Esophagus squamous epithelium (tissue), 5 donors: ENCODE results near the gene GLS2. TPM values are rescaled to one million over a fixed set of nuclear protein-coding genes. Genes with fewer than 3 reads are reported as not detected.

ENCODE experiments used
- DNase-seq: peaks from one replicate; lab custom pipeline; 2025; lab: John Stamatoyannopoulos, UW
- H3K27ac ChIP-seq, 4 donors: fragments of 200-600 bp; sonication (generic); one replicate each; pipeline ENCODE4 v1.5.1; 2016 to 2019; ENCODE audit warnings: mild to moderate bottlenecking in 1 of 4
- H3K27me3 ChIP-seq, 4 donors: fragments of 200-600 bp; sonication (generic); 1 replicate in 3 of 4; 2 replicates in 1 of 4; pipeline versions ENCODE4 v1.5.1 to v1.6.0; 2017 to 2021; ENCODE audit warnings: antibody characterized with exemption in 1 of 4
- H3K36me3 ChIP-seq, 3 donors: fragments of 200-600 bp; sonication (generic); one replicate each; pipeline ENCODE4 v1.5.1; 2016 to 2019
- H3K4me1 ChIP-seq, 3 donors: fragments of 200-600 bp; sonication (generic); one replicate each; pipeline ENCODE4 v1.5.1; 2017 to 2019
- H3K4me3 ChIP-seq, 4 donors: fragments of 200-600 bp; sonication (generic); 1 replicate in 3 of 4; 2 replicates in 1 of 4; pipeline ENCODE4 v1.5.1; 2016 to 2019; ENCODE audit warnings: mild to moderate bottlenecking in 2 of 4, moderate library complexity in 1 of 4
- H3K9me3 ChIP-seq, 3 donors: fragments of 200-600 bp; sonication (generic); one replicate each; pipeline ENCODE4 v1.5.1; 2016 to 2019
- POLR2A ChIP-seq, 4 donors: fragments of 450-650 bp; IDR thresholded peaks; one replicate each; pipeline ENCODE4 v1.6.1; 2017; ENCODE audit warnings: antibody characterized with exemption in 4 of 4, mild to moderate bottlenecking in 4 of 4, moderate library complexity in 3 of 4
- WGBS, 2 donors: methylation state at CpG; one replicate each; pipeline ENCODE4 v1.1.5; 2018; 5-methylcytosine and 5-hydroxymethylcytosine counted together
- intact Hi-C: fragments of 100-400 bp; cut with DNase I; formaldehyde crosslinking; loops from one replicate; pipeline ENCODE4 v1.15.0; 2022
- total RNA-seq, 4 donors: library from RNA; depleted of rRNA; stranded (reverse); fragments of >200 nt; gene quantifications; one replicate each; pipeline ENCODE4 v1.1.0, GENCODE V29; 2016
- TF ChIP-seq, protein P1 (sequence below), 6 experiments: fragments of 450-650 bp in 4 of 6; fragments of 200-600 bp in 2 of 6; sonication (generic) in 2 of 6; IDR thresholded peaks; one replicate each; pipeline ENCODE4 v1.5.1; 2016 to 2019; ENCODE audit warnings: antibody characterized with exemption in 6 of 6, mild to moderate bottlenecking in 4 of 6, moderate library complexity in 4 of 6
- donor health status: DM: yes; HTN: yes; CAD: no.

Gene GLS2
- total RNA-seq, 4 donors from 2014 or later = 4.9 to 10.5 (median 7.8) TPM

DNA sequence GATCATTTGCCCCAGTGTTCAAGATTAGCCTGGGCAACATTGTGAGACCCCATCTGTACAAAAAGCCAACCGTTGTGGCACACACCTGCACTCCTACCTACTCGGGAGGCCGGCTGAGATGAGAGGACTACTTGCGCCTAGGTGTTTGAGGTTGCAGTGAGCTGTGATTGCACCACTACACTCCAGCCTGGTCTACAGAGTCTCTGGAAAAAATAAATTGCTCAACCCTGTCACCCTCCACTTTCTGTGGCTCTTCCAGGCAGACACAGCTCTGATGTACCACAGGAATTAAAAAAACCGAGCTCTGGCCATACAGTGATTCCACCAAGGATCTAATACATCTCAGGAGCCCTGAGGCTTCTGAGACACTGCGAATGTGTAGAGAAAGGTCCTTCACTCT, 53.1 kb downstream of the GLS2 start:
- Histone ChIP-seq H3K4me1 (no peaks in the 10 kb centered on the region), H3K27ac (no peak overlapping the region), H3K4me3 (no peak overlapping the region), H3K36me3 (peaks cover 0 to 38% (median 6%) of the 10 kb centered on the region in 3 donors), H3K27me3 (no peaks in the 10 kb centered on the region), H3K9me3 (no peaks in the 10 kb centered on the region)
- intact Hi-C loops = no loop called here
- 94 to 95% methylated on average over 6 of the region's 6 CpGs for WGBS, 2 donors
- TF ChIP-seq, protein P1, sequence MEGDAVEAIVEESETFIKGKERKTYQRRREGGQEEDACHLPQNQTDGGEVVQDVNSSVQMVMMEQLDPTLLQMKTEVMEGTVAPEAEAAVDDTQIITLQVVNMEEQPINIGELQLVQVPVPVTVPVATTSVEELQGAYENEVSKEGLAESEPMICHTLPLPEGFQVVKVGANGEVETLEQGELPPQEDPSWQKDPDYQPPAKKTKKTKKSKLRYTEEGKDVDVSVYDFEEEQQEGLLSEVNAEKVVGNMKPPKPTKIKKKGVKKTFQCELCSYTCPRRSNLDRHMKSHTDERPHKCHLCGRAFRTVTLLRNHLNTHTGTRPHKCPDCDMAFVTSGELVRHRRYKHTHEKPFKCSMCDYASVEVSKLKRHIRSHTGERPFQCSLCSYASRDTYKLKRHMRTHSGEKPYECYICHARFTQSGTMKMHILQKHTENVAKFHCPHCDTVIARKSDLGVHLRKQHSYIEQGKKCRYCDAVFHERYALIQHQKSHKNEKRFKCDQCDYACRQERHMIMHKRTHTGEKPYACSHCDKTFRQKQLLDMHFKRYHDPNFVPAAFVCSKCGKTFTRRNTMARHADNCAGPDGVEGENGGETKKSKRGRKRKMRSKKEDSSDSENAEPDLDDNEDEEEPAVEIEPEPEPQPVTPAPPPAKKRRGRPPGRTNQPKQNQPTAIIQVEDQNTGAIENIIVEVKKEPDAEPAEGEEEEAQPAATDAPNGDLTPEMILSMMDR (IDR thresholded peaks at IDR 0.05) = no peak
- no peak for TF ChIP-seq POLR2A (IDR thresholded peaks at IDR 0.05)
- DNase-seq = no peak

DNA sequence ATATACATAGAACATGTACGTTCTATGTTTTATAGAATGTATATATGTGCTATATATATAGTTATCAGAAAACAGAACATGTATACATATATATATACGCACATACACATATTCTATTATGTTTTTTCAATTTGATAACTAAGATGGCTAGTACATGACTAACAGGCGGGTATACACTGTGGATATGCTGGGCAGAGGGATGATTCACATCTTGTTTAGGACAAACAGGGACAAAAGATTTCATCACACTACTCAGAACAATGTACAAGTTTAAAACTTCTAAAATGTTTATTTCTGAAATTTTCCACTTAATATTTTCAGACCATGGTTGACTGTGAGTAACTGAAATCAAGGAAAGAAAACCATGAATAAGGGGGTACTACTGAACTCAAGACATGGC, 56.1 kb downstream of the GLS2 start:
- WGBS, 2 donors = 88 to 96% methylated on average over 3 of the region's 3 CpGs
- no peak overlapping the region for H3K27ac ChIP-seq
- no peaks in the 10 kb centered on the region for H3K4me1 ChIP-seq
- intact Hi-C loops = no loop called here
- no peak for DNase-seq
- no peaks in the 10 kb centered on the region for H3K9me3 ChIP-seq
- no peak for TF ChIP-seq POLR2A (IDR thresholded peaks at IDR 0.05)
- TF ChIP-seq, protein P1 (IDR thresholded peaks at IDR 0.05) = no peak
- H3K27me3 ChIP-seq = no peaks in the 10 kb centered on the region
- H3K4me3 ChIP-seq = no peak overlapping the region
- peaks cover 0 to 66% (median 6%) of the 10 kb centered on the region in 3 donors for H3K36me3 ChIP-seq

DNA sequence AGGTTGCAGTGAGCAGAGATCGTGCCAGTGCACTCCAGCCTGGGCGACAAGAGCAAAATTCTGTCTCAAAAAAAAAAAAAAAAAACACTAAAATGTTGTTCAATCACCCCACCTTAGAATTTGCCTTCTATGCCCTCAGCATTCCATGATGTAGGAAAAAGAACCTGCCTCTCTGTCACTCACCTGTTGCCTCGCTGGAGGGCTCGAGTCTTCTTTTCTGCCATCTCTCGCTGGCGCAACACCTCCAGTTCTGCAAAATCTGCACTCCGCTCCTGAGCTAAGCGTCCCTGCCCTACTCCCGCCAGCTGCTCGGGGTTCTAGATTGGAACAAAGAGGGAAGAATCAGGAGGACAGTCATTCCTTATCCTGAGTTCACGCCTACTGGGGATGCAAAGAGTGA, 56.7 kb downstream of the GLS2 start:
- H3K27me3 ChIP-seq = no peaks in the 10 kb centered on the region
- no peak overlapping the region for H3K4me3 ChIP-seq
- TF ChIP-seq, protein P1 (IDR thresholded peaks at IDR 0.05) = no peak
- TF ChIP-seq POLR2A (IDR thresholded peaks at IDR 0.05) = no peak
- no peak for DNase-seq
- 93% methylated on average over 11 of the region's 11 CpGs for WGBS, 2 donors
- peaks cover 0 to 68% (median 6%) of the 10 kb centered on the region in 3 donors for H3K36me3 ChIP-seq
- H3K4me1 ChIP-seq = no peaks in the 10 kb centered on the region
- no peak overlapping the region for H3K27ac ChIP-seq
- no peaks in the 10 kb centered on the region for H3K9me3 ChIP-seq
- intact Hi-C loops = no loop called here

DNA sequence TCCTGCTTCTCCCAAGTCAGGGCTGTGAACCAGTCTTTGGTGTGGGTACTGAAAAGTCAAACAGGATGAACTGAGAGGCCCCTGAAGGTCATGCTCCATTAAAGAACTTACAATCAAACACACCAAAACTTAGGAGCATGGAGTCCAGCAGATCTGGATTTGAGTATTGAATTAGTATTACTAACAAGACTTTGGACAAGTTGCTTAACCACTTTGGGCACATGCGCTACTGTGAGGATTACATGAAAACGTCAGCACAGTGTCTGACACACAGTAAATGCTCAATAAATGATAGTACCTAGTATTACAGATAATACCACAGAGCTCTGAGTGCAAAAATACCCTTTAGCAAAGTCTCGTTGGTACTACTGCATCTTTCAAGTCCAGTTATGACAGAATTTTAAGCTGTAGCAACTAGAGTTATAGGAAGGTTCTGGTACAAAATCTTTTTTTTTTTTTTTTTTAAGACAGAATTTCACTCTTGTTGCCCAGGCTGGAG, 62.0 kb downstream of the GLS2 start:
- intact Hi-C loops = no loop called here
- Histone ChIP-seq H3K36me3 (peaks cover 0 to 88% (median 0%) of the 10 kb centered on the region in 3 donors), H3K4me1 (no peaks in the 10 kb centered on the region), H3K4me3 (no peak overlapping the region), H3K9me3 (no peaks in the 10 kb centered on the region), H3K27me3 (no peaks in the 10 kb centered on the region), H3K27ac (no peak overlapping the region)
- TF ChIP-seq POLR2A (IDR thresholded peaks at IDR 0.05) = no peak
- TF ChIP-seq, protein P1 (IDR thresholded peaks at IDR 0.05) = no peak
- 47 to 55% methylated on average over 3 of the region's 3 CpGs for WGBS, 2 donors
- DNase-seq = no peak

DNA sequence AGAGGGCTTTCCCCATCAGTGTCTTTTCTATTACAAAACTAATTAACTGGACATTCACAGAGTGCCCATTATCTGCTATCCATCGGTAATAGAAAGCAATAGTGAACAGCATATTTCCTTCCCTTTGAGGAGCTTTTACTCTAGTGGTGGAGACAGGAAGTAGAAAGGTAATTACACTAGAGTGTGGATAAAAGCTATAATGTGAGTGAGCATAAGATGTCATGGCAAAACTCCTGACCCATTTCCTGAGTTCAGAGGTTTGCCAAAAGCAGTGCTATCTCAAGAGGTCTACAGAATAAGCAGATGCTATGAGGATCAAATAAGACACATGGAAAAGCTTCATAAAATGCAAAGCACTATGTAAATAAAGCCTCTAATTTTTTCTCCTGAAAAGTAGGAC, 62.8 kb downstream of the GLS2 start:
- DNase-seq = no peak
- WGBS, 2 donors = 79 to 83% methylated on average over 1 of the region's 1 CpG
- peaks cover 0 to 88% (median 0%) of the 10 kb centered on the region in 3 donors for H3K36me3 ChIP-seq

More for the DNA sequence above, 62.8 kb downstream of the GLS2 start:
- no peak for TF ChIP-seq POLR2A (IDR thresholded peaks at IDR 0.05)
- TF ChIP-seq, protein P1 (IDR thresholded peaks at IDR 0.05) = no peak
- H3K9me3 ChIP-seq = no peaks in the 10 kb centered on the region
- no peak overlapping the region for H3K27ac ChIP-seq
- no peaks in the 10 kb centered on the region for H3K4me1 ChIP-seq
- intact Hi-C loops = no loop called here
- no peak overlapping the region for H3K4me3 ChIP-seq
- no peaks in the 10 kb centered on the region for H3K27me3 ChIP-seq

Other genes with a start within 250 kb of the GLS2 start
- gene ANKRD52, start 229.8 kb downstream of the GLS2 start, total RNA-seq = 10 to 100 TPM in 3 of 4 donors, 1 to 10 TPM in 1; 9.2 to 15.8 (median 13.9) TPM
- 1 to 10 TPM; 1.6 to 9.5 (median 4.1) TPM for gene COQ10A, start 221.2 kb downstream of the GLS2 start, total RNA-seq
- gene CS, start 187.8 kb downstream of the GLS2 start, total RNA-seq = 100 to 1,000 TPM; 126 to 175 (median 133) TPM
- 10 to 100 TPM; 37.2 to 66.6 (median 55.3) TPM for gene CNPY2, start 172.2 kb downstream of the GLS2 start, total RNA-seq
- 10 to 100 TPM; 10.2 to 35.9 (median 14.9) TPM for gene PAN2, start 154.2 kb downstream of the GLS2 start, total RNA-seq
- 10 to 100 TPM in 1 of 4 donors, 1 to 10 TPM in 2, not detected in 1; 2.6 to 28.6 (median 2.8) TPM for gene IL23A, start 149.3 kb downstream of the GLS2 start, total RNA-seq
- gene STAT2, start 128.1 kb downstream of the GLS2 start, total RNA-seq = 10 to 100 TPM; 54.3 to 83.7 (median 62.4) TPM
- gene APOF, start 125.3 kb downstream of the GLS2 start, total RNA-seq = not detected
- gene TIMELESS, start 38.7 kb downstream of the GLS2 start, total RNA-seq = 10 to 100 TPM in 2 of 4 donors, 1 to 10 TPM in 2; 6.9 to 16.4 (median 11.4) TPM
- gene MIP, start 33.5 kb downstream of the GLS2 start, total RNA-seq = under 1 TPM in 1 of 4 donors, not detected in 3; 0.09 TPM
- gene SPRYD4, start 19.6 kb downstream of the GLS2 start, total RNA-seq = 1 to 10 TPM; 2.3 to 3.6 (median 2.9) TPM
- 10 to 100 TPM in 1 of 4 donors, 1 to 10 TPM in 3; 4.0 to 16.8 (median 6.8) TPM for gene RBMS2, start 33.7 kb upstream of the GLS2 start, total RNA-seq
- gene BAZ2A, start 142.2 kb upstream of the GLS2 start, total RNA-seq = 10 to 100 TPM; 36.7 to 65.3 (median 59.8) TPM
- gene ATP5F1B, start 157.8 kb upstream of the GLS2 start, total RNA-seq = 100 to 1,000 TPM; 337 to 726 (median 526) TPM
- 100 to 1,000 TPM in 2 of 4 donors, 10 to 100 TPM in 2; 61.9 to 157 (median 100) TPM for gene PTGES3, start 200.1 kb upstream of the GLS2 start, total RNA-seq
- gene NACA, start 237.1 kb upstream of the GLS2 start, total RNA-seq = 1,000 to 10,000 TPM; 1,083 to 1,907 (median 1,546) TPM